K562 (cell line): ENCODE data around the gene GTSE1. TPM values are rescaled to one million over a fixed set of nuclear protein-coding genes. Genes with fewer than 3 reads are reported as not detected.

Experiments
- ADNP ChIP-seq: fragments of 200-800 bp; sonication (Bioruptor generic); IDR thresholded peaks from 2 replicates; pipeline ENCODE4 v1.6.1; 2016; ENCODE audit warnings: missing genetic modification characterization, missing compliant biosample characterization
- DACH1 ChIP-seq: fragments of 450-650 bp; IDR thresholded peaks from 2 replicates; pipeline ENCODE4 v1.6.1; 2018; ENCODE audit not compliant: partially characterized antibody
- ETS1 ChIP-seq: conservative IDR thresholded peaks from 2 replicates; pipeline ENCODE4 v1.6.1; 2011; ENCODE audit warnings: low read depth, mild to moderate bottlenecking, low read length; ENCODE audit not compliant: control insufficient read depth
- GABPA ChIP-seq: fragments of 200-800 bp; sonication (Bioruptor generic); conservative IDR thresholded peaks from 2 replicates; pipeline ENCODE4 v1.6.1; 2016; ENCODE audit warnings: low read depth, missing genetic modification characterization, missing compliant biosample characterization
- JUN ChIP-seq, 2 experiments: sonication (generic) in 1 of 2; formaldehyde crosslinking in 1 of 2; IDR thresholded peaks; 2 replicates each; pipeline versions ENCODE4 v1.6.1 to v1.8.0; 2012 to 2022; ENCODE audit warnings: borderline replicate concordance in 2 of 2, mild to moderate bottlenecking in 2 of 2, improper control_type of control experiment in 1 of 2, low read depth in 1 of 2, low read length in 1 of 2, missing genetic modification reagents in 1 of 2
- KLF10 ChIP-seq: fragments of 250-450 bp; sonication (Bioruptor Pico); IDR thresholded peaks from 2 replicates; pipeline ENCODE4 v1.6.1; 2021; ENCODE audit warnings: matching md5 sums
- KLF13 ChIP-seq: fragments of 450-650 bp; IDR thresholded peaks from 2 replicates; pipeline ENCODE4 v1.6.1; 2016; ENCODE audit warnings: missing genetic modification characterization, low read depth, mild to moderate bottlenecking, missing compliant biosample characterization, moderate library complexity, borderline replicate concordance
- L3MBTL2 ChIP-seq: fragments of 450-650 bp; IDR thresholded peaks from 2 replicates; pipeline ENCODE4 v1.6.1; 2016; ENCODE audit warnings: mild to moderate bottlenecking, moderate library complexity
- MECOM ChIP-seq: fragments of 250-450 bp; sonication (Bioruptor Pico); IDR thresholded peaks from 2 replicates; pipeline ENCODE4 v1.8.0; 2022; ENCODE audit warnings: inconsistent platforms
- MTA3 ChIP-seq: fragments of 450-650 bp; formaldehyde crosslinking; IDR thresholded peaks from 2 replicates; pipeline ENCODE4 v1.6.1; 2017; ENCODE audit warnings: mild to moderate bottlenecking, borderline replicate concordance
- PKNOX1 ChIP-seq: fragments of 450-650 bp; IDR thresholded peaks from 2 replicates; pipeline ENCODE4 v1.6.1; 2016
- POLR2AphosphoS2 ChIP-seq: IDR thresholded peaks from 2 replicates; pipeline ENCODE4 v1.6.1; 2012; ENCODE audit warnings: low read length, improper control_type of control experiment
- PPARD ChIP-seq: fragments of 250-450 bp; sonication (Bioruptor Pico); IDR thresholded peaks from 2 replicates; pipeline ENCODE4 v1.8.0; 2022; ENCODE audit warnings: inconsistent platforms, mild to moderate bottlenecking, moderate library complexity
- STAT5A ChIP-seq: IDR thresholded peaks from 2 replicates; pipeline ENCODE4 v1.6.1; 2012; ENCODE audit warnings: low read length, inconsistent platforms, borderline replicate concordance
- STAT5B ChIP-seq: fragments of 250-450 bp; sonication (Bioruptor Pico); IDR thresholded peaks from 2 replicates; pipeline ENCODE4 v1.8.0; 2021; ENCODE audit warnings: mild to moderate bottlenecking, inconsistent platforms
- TFAP4 ChIP-seq: sonication (generic); formaldehyde crosslinking; IDR thresholded peaks from 2 replicates; pipeline ENCODE4 v1.8.0; 2022; ENCODE audit warnings: missing genetic modification reagents, mild to moderate bottlenecking, moderate library complexity, borderline replicate concordance
- TRIM25 ChIP-seq: fragments of 450-650 bp; IDR thresholded peaks from 2 replicates; pipeline ENCODE4 v1.7.0; 2016; ENCODE audit warnings: borderline replicate concordance
- TSC22D4 ChIP-seq: fragments of 450-650 bp; IDR thresholded peaks from 2 replicates; pipeline ENCODE4 v1.6.1; 2016; ENCODE audit warnings: missing genetic modification characterization, missing biosample characterization, control low read depth
- XRCC4 ChIP-seq: IDR thresholded peaks from one replicate; pipeline ENCODE4 v1.6.1; 2011; ENCODE audit not compliant: insufficient read depth, insufficient read length; ENCODE audit errors: extremely low read depth
- ZNF134 ChIP-seq: fragments of 250-450 bp; sonication (Bioruptor Pico); conservative IDR thresholded peaks from 2 replicates; pipeline ENCODE4 v1.4.0; 2020
- ZNF165 ChIP-seq: fragments of 250-450 bp; sonication (Bioruptor Pico); IDR thresholded peaks from 2 replicates; pipeline ENCODE4 v1.4.0; 2020; ENCODE audit warnings: borderline replicate concordance
- ZNF561 ChIP-seq: fragments of 450-650 bp; formaldehyde crosslinking; conservative IDR thresholded peaks from 2 replicates; pipeline ENCODE4 v1.4.0; 2020; ENCODE audit warnings: mild to moderate bottlenecking, moderate library complexity
- ZNF696 ChIP-seq: fragments of 250-450 bp; sonication (Bioruptor Pico); conservative IDR thresholded peaks from 2 replicates; pipeline ENCODE4 v1.4.0; 2020; ENCODE audit warnings: mild to moderate bottlenecking, moderate library complexity
- ZNF77 ChIP-seq: fragments of 250-450 bp; sonication (Bioruptor Pico); IDR thresholded peaks from 2 replicates; pipeline ENCODE4 v1.5.0; 2020
- polyA plus RNA-seq, 8 experiments: library from polyadenylated mRNA; depleted of rRNA in 4 of 8; stranded (reverse) in 5 of 8; unstranded in 3 of 8; fragments of >200 nt; fragmentation: Nextera tagmentation in 2 of 8; fragmentation: Illumina TruSeq in 1 of 8; extraction: Ambion mirVana in 2 of 8; extraction: Trizol in 1 of 8; gene quantifications; 2 replicates each; pipeline versions ENCODE4 v1.2.1 to v1.2.3, GENCODE V29; 2011 to 2014; ENCODE audit warnings: inconsistent platforms in 1 of 8, missing spikeins in 1 of 8
- total RNA-seq, 7 experiments: library from RNA; depleted of rRNA in 6 of 7; stranded (reverse); fragments of >200 nt in 6 of 7; fragmentation: Illumina TruSeq in 2 of 7; extraction: Trizol in 2 of 7; gene quantifications; 2 replicates each; pipeline versions ENCODE4 v1.2.1 to v1.2.3, GENCODE V29; 2011 to 2021; ENCODE audit warnings: low replicate concordance in 1 of 7

Gene GTSE1
- total and polyA plus RNA-seq, 9 of the 15 experiments (the other 6 are each of a cell fraction or from before 2014, with no cell fraction given) = 2.5 to 22.5 (median 12.9) TPM

- TF ChIP-seq TRIM25 (no peak), PKNOX1 (no peak; the same call in 1 of the 2 replicates), GABPA (peak; percentile 85), ZNF696 (CRISPR knock-in tag) (no peak), TSC22D4 (tag) (no peak), ZNF134 (no peak), JUN (IDR thresholded peaks at IDR 0.05; ENCODE audit: borderline replicate concordance, low read depth, low read length) (no peak), JUN (CRISPR knock-in tag; IDR thresholded peaks at IDR 0.05; ENCODE audit: borderline replicate concordance) (no peak), MECOM (no peak), DACH1 (no peak), ZNF77 (no peak), TFAP4 (CRISPR knock-in tag) (peak; percentile 69), ZNF561 (CRISPR knock-in tag) (no peak), STAT5B (CRISPR knock-in tag) (no peak), ETS1 (no peak), L3MBTL2 (peak; percentile 83; the same call in 1 of the 2 replicates), KLF10 (CRISPR knock-in tag) (no peak), ZNF165 (CRISPR knock-in tag) (no peak), KLF13 (tag) (no peak), MTA3 (0 out of 2 replicates have a peak, but pooled peaks have one; percentile 43), STAT5A (no peak), ADNP (tag) (no peak), XRCC4 (no peak), PPARD (no peak), POLR2AphosphoS2 (no peak)
These were observed at the start of gene GTSE1 (continued) for GRCh38 chr22:46296257-46297150.
